HG02973 (cell line): ENCODE measurements around the gene TNFRSF18.

Source experiments
- ATAC-seq: cut with Tn5 transposase; IDR thresholded peaks from one replicate; pipeline ENCODE4 v1.9.1; 2021; ENCODE audit warnings: moderate library complexity; ENCODE audit not compliant: unreplicated experiment

Gene TNFRSF18

GRCh38 chr1:1228596-1229321 lies 22.4 kb upstream of the TNFRSF18 start:
- ATAC-seq, result no peak

- ATAC-seq, result no peak
Observed at GRCh38 chr1:1228187-1228586, 21.8 kb upstream of the TNFRSF18 start.

GRCh38 chr1:1227386-1227785 lies 21.0 kb upstream of the TNFRSF18 start:
- no peak for ATAC-seq

GRCh38 chr1:1226566-1227362 lies 20.4 kb upstream of the TNFRSF18 start:
- ATAC-seq, result no peak

- no peak for ATAC-seq
Observed at GRCh38 chr1:1225913-1226312, 19.5 kb upstream of the TNFRSF18 start.

GRCh38 chr1:1225238-1225845 lies 18.9 kb upstream of the TNFRSF18 start:
- ATAC-seq, result no peak

- ATAC-seq, result no peak
Observed at GRCh38 chr1:1223891-1224290, 17.5 kb upstream of the TNFRSF18 start.

- no peak for ATAC-seq
Observed at GRCh38 chr1:1223321-1223720, 16.9 kb upstream of the TNFRSF18 start.

GRCh38 chr1:1222575-1223225 lies 16.3 kb upstream of the TNFRSF18 start:
- ATAC-seq, result no peak

- no peak for ATAC-seq
Observed at GRCh38 chr1:1221887-1222574, 15.6 kb upstream of the TNFRSF18 start.

- ATAC-seq, result no peak
Observed at GRCh38 chr1:1220197-1220596, 13.8 kb upstream of the TNFRSF18 start.

GRCh38 chr1:1219341-1219740 lies 12.9 kb upstream of the TNFRSF18 start:
- no peak for ATAC-seq

- ATAC-seq, result no peak
Observed at GRCh38 chr1:1218524-1219200, 12.3 kb upstream of the TNFRSF18 start.

GRCh38 chr1:1217621-1218523 lies 11.5 kb upstream of the TNFRSF18 start:
- no peak for ATAC-seq

- ATAC-seq, result no peak
Observed at GRCh38 chr1:1216770-1217620, 10.6 kb upstream of the TNFRSF18 start.

- no peak for ATAC-seq
Observed at GRCh38 chr1:1215881-1216605, 9.7 kb upstream of the TNFRSF18 start.

- ATAC-seq, result no peak
Observed at GRCh38 chr1:1215080-1215676, 8.8 kb upstream of the TNFRSF18 start.
